PC-9 (cell line): Measurements from ENCODE around the gene ADAMTSL3. TPM values are rescaled to one million over a fixed set of nuclear protein-coding genes. Genes with fewer than 3 reads are reported as not detected.
"Not testable (repeated sequence)": the region's sequence is repeated elsewhere in the genome, so short reads cannot be mapped to it uniquely, and the experiment has no call there.

Experiments used
- BruUV-seq: library from RNA; stranded (reverse); fragments of 400-500 nt; replicated peaks from 2 replicates; lab custom pipeline; 2021; lab: Mats Ljungman, UMichigan
- CTCF ChIA-PET: fragments of 300-600 bp; sonication (Branson Sonifier 250); formaldehyde crosslinking; loops from one replicate; lab custom pipeline; 2022; ENCODE audit warnings: antibody characterized with exemption; lab: Charles Lee
- POLR2A ChIA-PET: fragments of 300-600 bp; sonication (Branson Sonifier 250); formaldehyde crosslinking; loops from one replicate; lab custom pipeline; 2022; ENCODE audit warnings: antibody characterized with exemption; ENCODE audit not compliant: unreplicated experiment; lab: Charles Lee
- DNase-seq, 2 experiments: peaks; one replicate each; pipeline versions ENCODE4 v3.0.0 to v3.0.0-alpha.2; 2015 to 2022; ENCODE audit warnings: mixed read lengths in 1 of 2
- H2AFZ ChIP-seq: fragments of 200-600 bp; sonication (generic); 2 replicates; pipeline ENCODE4 v1.8.1; 2017; ENCODE audit warnings: antibody characterized with exemption
- H3F3A ChIP-seq: fragments of 200-600 bp; sonication (generic); 2 replicates; pipeline ENCODE4 v1.8.1; 2017; ENCODE audit warnings: antibody characterized with exemption, mild to moderate bottlenecking, low read depth; ENCODE audit not compliant: insufficient read depth
- H3K27ac ChIP-seq: fragments of 200-600 bp; sonication (generic); 2 replicates; pipeline ENCODE4 v1.6.1; 2016; ENCODE audit warnings: mixed run types
- H3K27me3 ChIP-seq: fragments of 200-600 bp; sonication (generic); 2 replicates; pipeline ENCODE4 v1.6.1; 2016; ENCODE audit warnings: low read depth, mixed run types; ENCODE audit not compliant: insufficient read depth
- H3K36me3 ChIP-seq: fragments of 200-600 bp; sonication (generic); 2 replicates; pipeline ENCODE4 v1.6.1; 2016; ENCODE audit warnings: low read depth, mixed run types
- H3K4me1 ChIP-seq: fragments of 200-600 bp; sonication (generic); replicated peaks from 2 replicates; pipeline ENCODE4 v1.6.1; 2016; ENCODE audit warnings: mixed run types; ENCODE audit not compliant: insufficient read depth
- H3K4me2 ChIP-seq: fragments of 200-600 bp; sonication (generic); 2 replicates; pipeline ENCODE4 v1.6.1; 2017; ENCODE audit warnings: mixed run types
- H3K4me3 ChIP-seq: fragments of 200-600 bp; sonication (generic); 2 replicates; pipeline ENCODE4 v1.6.1; 2016; ENCODE audit warnings: mixed run types
- H3K79me2 ChIP-seq: fragments of 200-600 bp; sonication (generic); 2 replicates; pipeline ENCODE4 v1.6.1; 2017; ENCODE audit warnings: low read depth, mixed run types
- H3K9me2 ChIP-seq: fragments of 200-600 bp; sonication (generic); 2 replicates; pipeline ENCODE4 v1.8.1; 2017; ENCODE audit warnings: mild to moderate bottlenecking; ENCODE audit not compliant: insufficient read depth
- H3K9me3 ChIP-seq: fragments of 200-600 bp; sonication (generic); 2 replicates; pipeline ENCODE4 v1.8.1; 2016; ENCODE audit warnings: low read depth; ENCODE audit not compliant: insufficient read depth
- H4K20me1 ChIP-seq: fragments of 200-600 bp; sonication (generic); 2 replicates; pipeline ENCODE4 v1.8.1; 2017; ENCODE audit not compliant: insufficient read depth
- EZH2 ChIP-seq: fragments of 200-600 bp; sonication (generic); IDR thresholded peaks from 2 replicates; pipeline ENCODE4 v1.8.0; 2017; ENCODE audit warnings: antibody characterized with exemption, low read depth
- intact Hi-C: fragments of 100-400 bp; cut with micrococcal nuclease; formaldehyde crosslinking; loops from one replicate; pipeline ENCODE4 v1.10.0; 2022; ENCODE audit not compliant: unreplicated experiment
- total RNA-seq: library from RNA; stranded (reverse); gene quantifications from 2 replicates; pipeline ENCODE4 v1.2.3, GENCODE V29; 2021
- TF ChIP-seq, protein P1 (sequence below): fragments of 200-600 bp; sonication (generic); conservative IDR thresholded peaks from 2 replicates; pipeline ENCODE4 v1.6.1; 2017; ENCODE audit warnings: mixed run types, antibody characterized with exemption, mild to moderate bottlenecking, moderate library complexity

The ADAMTSL3 gene
- total RNA-seq, 1 experiment from 2014 or later: 5.0 TPM

DNA sequence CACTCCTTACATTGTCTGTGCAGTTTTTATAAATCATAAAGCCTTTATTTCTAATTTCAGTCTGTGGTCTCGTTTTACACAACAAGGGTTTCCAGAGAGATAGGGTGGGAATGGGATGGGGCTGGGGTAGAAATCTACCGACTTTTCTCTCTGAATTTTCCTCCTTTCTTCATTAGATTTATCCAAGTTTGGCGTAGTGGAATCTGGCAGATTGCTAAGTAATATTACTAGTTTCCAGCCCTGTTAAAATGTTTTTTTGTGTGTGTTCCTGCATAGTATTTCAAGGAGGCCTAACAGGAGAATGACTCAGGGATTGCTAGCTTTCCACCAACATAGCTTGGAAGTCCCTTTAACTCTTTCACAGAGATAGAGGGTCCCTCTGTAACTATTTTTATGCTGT is 396.2 kb downstream of the ADAMTSL3 start:
- H4K20me1 ChIP-seq: no peaks in the 10 kb centered on the region
- no peaks in the 10 kb centered on the region for H3K9me2 ChIP-seq
- no peak overlapping the region for H2AFZ ChIP-seq
- H3F3A ChIP-seq: no peaks in the 10 kb centered on the region
- no peaks in the 10 kb centered on the region for H3K4me1 ChIP-seq
- intact Hi-C loops: no loop called here
- no peak overlapping the region for H3K4me3 ChIP-seq
- no TSS peak for BruUV-seq
- ChIA-PET POLR2A (no interaction called here), CTCF (no interaction called here)
- no peaks in the 10 kb centered on the region for H3K27me3 ChIP-seq
- TF ChIP-seq, protein P1, sequence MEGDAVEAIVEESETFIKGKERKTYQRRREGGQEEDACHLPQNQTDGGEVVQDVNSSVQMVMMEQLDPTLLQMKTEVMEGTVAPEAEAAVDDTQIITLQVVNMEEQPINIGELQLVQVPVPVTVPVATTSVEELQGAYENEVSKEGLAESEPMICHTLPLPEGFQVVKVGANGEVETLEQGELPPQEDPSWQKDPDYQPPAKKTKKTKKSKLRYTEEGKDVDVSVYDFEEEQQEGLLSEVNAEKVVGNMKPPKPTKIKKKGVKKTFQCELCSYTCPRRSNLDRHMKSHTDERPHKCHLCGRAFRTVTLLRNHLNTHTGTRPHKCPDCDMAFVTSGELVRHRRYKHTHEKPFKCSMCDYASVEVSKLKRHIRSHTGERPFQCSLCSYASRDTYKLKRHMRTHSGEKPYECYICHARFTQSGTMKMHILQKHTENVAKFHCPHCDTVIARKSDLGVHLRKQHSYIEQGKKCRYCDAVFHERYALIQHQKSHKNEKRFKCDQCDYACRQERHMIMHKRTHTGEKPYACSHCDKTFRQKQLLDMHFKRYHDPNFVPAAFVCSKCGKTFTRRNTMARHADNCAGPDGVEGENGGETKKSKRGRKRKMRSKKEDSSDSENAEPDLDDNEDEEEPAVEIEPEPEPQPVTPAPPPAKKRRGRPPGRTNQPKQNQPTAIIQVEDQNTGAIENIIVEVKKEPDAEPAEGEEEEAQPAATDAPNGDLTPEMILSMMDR: no peak
- TF ChIP-seq EZH2: no peak
- DNase-seq: no peak
- H3K9me3 ChIP-seq: no peaks in the 10 kb centered on the region
- no peaks in the 10 kb centered on the region for H3K36me3 ChIP-seq
- no peak overlapping the region for H3K4me2 ChIP-seq
- no peaks in the 10 kb centered on the region for H3K79me2 ChIP-seq
- no peak overlapping the region for H3K27ac ChIP-seq

DNA sequence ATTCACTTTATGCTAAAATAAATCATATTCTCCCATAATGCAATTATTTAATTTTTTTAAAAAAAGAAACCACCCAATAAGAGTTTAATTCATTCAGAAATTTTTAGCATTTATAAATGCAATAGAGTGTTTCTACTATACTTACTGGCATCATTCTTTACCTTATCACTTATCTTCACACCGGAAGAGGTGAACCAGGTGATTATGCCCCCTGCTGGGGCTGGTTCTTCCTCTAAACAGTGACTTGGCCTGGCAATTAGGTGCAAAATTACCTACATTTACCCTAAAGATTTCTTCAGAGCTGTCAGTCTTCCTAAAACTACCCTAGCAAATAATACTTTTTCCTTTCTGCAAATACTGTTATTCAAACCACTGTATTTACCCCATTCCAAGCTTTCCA is 397.2 kb downstream of the ADAMTSL3 start:
- H3F3A ChIP-seq, DNase-seq, CTCF ChIA-PET, BruUV-seq, H4K20me1 ChIP-seq, H3K4me3 ChIP-seq, H3K36me3 ChIP-seq, POLR2A ChIA-PET, H3K4me2 ChIP-seq, H3K27ac ChIP-seq, H3K4me1 ChIP-seq, H3K27me3 ChIP-seq, H3K9me2 ChIP-seq, H3K79me2 ChIP-seq, H2AFZ ChIP-seq, H3K9me3 ChIP-seq, intact Hi-C loops: not testable (repeated sequence)

DNA sequence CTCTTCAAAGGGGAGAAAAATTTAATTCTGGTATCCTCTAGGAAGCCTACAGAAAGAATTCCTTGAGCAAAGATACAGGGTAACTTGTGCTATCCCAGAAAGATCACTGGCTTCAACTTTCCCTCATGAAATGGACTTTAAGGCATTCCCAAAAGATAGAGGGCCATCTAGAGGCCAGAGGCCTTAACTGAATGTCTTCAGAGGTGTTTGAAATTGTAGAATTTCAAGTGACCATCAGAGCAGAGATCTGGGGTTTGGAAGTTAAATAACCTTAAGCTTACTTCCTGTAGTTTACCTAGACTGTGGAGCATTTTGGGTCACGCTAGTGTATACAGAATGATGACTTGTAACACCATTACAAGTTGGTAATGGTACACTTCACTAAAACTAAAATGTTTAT is 400.6 kb downstream of the ADAMTSL3 start:
- H3K4me2 ChIP-seq, H3K4me1 ChIP-seq, H4K20me1 ChIP-seq, DNase-seq, H3F3A ChIP-seq, H2AFZ ChIP-seq, H3K9me2 ChIP-seq, CTCF ChIA-PET, H3K36me3 ChIP-seq, POLR2A ChIA-PET, H3K27ac ChIP-seq, H3K79me2 ChIP-seq, H3K27me3 ChIP-seq, intact Hi-C loops, H3K9me3 ChIP-seq, H3K4me3 ChIP-seq, BruUV-seq: not testable (repeated sequence)

DNA sequence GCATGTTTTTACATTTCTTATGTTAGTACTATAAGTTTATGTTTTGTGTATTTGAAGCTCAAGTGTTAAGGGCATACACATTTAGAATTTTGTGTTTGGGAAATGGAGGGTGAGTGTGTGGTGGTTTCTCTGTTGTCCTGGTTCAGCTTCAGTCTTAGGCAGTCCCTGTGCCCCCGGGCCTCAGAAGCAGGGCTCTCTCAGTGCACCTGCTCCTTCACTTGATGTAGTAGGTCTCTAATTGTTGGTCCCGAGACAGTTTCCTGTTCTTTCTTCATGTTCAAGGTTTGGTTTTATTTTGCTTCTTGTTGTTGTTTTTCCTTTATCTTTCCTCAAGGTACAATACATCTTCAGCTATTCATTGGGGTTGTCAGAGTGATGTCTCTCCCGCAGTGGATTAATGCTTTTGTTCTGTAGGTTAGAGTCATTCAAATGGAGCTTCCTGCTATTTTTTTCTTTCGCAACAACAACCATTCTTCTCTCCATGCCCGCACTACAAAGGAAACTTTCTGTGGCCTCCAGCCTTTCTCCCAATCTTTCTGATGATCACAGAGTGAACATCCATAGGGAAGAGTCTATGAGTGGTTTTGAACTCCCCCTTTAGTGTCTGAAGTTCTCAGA is 403.9 kb downstream of the ADAMTSL3 start:
- no TSS peak for BruUV-seq
- CTCF ChIA-PET: no interaction called here

DNA sequence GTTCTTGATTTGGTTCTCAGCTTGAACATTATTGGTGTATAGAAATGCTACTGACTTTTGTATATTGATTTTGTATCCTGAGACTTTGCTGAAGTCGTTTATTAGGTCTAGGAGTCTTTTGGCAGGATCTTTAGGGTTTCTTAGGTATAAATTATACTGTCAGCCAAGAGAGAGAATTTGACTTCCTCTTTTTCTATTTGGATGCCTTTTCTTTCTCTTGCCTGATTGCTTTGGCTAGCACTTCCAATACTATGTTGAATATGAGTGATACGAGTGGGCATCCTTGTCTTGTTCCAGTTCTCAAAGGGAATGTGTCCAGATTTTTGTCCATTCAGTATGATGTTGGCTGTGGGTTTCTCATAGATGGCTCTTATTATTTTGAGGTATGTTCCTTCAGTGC is 409.8 kb downstream of the ADAMTSL3 start:
- H3K4me2 ChIP-seq, intact Hi-C loops, H3K4me3 ChIP-seq, H3K27ac ChIP-seq, CTCF ChIA-PET, DNase-seq, H3K4me1 ChIP-seq, H3K9me2 ChIP-seq, H3F3A ChIP-seq, BruUV-seq, H4K20me1 ChIP-seq, H3K79me2 ChIP-seq, POLR2A ChIA-PET, H2AFZ ChIP-seq, H3K27me3 ChIP-seq, H3K36me3 ChIP-seq, H3K9me3 ChIP-seq: not testable (repeated sequence)

More for the DNA sequence above, 403.9 kb downstream of the ADAMTSL3 start:
- intact Hi-C loops: no loop called here
- no peaks in the 10 kb centered on the region for H3K9me3 ChIP-seq
- no peaks in the 10 kb centered on the region for H3K79me2 ChIP-seq
- no peak overlapping the region for H3K4me3 ChIP-seq
- H4K20me1 ChIP-seq: no peaks in the 10 kb centered on the region
- no peaks in the 10 kb centered on the region for H3K4me1 ChIP-seq
- H3K9me2 ChIP-seq: no peaks in the 10 kb centered on the region
- POLR2A ChIA-PET: no interaction called here
- DNase-seq: no peak
- no peak for TF ChIP-seq EZH2
- H3K27ac ChIP-seq: no peak overlapping the region
- H2AFZ ChIP-seq: no peak overlapping the region
- no peaks in the 10 kb centered on the region for H3K36me3 ChIP-seq
- H3F3A ChIP-seq: no peaks in the 10 kb centered on the region
- H3K27me3 ChIP-seq: no peaks in the 10 kb centered on the region
- H3K4me2 ChIP-seq: no peak overlapping the region

DNA sequence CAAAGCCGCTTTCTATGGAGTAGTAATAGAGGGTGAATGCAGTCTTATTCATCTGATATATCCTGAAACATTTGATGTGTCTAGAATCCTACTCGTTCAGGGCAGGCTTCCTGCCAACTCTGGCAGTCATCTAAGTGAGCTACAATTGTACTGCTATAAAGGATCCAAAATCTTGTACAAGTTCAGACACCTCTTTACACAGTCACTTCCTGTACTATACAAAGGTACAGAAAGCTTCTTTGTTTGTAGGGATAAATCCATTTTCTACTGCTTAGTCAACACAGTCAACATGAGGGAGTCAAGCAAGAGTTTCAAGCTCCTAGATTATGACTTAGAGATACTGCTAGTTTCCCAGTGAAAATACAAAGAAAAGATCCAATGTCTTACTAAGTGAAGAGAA is 414.8 kb downstream of the ADAMTSL3 start:
- H3K4me1 ChIP-seq, BruUV-seq, H3K27ac ChIP-seq, H4K20me1 ChIP-seq, CTCF ChIA-PET, intact Hi-C loops, H3K4me2 ChIP-seq, POLR2A ChIA-PET, H3K9me3 ChIP-seq, H3K27me3 ChIP-seq, H3F3A ChIP-seq, DNase-seq, H3K9me2 ChIP-seq, H2AFZ ChIP-seq, H3K79me2 ChIP-seq, H3K4me3 ChIP-seq, H3K36me3 ChIP-seq: not testable (repeated sequence)

DNA sequence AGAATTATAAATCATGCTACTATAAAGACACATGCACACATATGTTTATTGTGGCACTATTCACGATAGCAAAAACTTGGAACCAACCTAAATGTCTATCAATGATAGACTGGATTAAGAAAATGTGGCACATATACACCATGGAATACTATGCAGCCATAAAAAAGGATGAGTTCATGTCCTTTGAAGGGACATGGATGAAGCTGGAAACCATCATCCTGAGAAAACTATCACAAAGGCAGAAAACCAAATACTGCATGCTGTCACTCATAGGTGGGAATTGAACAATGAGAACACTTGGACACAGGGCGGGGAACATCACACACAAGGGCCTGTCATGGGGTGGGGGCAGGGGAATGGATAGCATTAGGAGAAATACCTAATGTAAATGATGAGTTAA is 424.1 kb downstream of the ADAMTSL3 start:
- POLR2A ChIA-PET, H4K20me1 ChIP-seq, BruUV-seq, H3K4me1 ChIP-seq, H3K36me3 ChIP-seq, H3K79me2 ChIP-seq, H2AFZ ChIP-seq, H3F3A ChIP-seq, H3K4me3 ChIP-seq, intact Hi-C loops, H3K27ac ChIP-seq, H3K4me2 ChIP-seq, H3K27me3 ChIP-seq, CTCF ChIA-PET, H3K9me3 ChIP-seq, DNase-seq, H3K9me2 ChIP-seq: not testable (repeated sequence)
